K562 (cell line): ENCODE measurements around the gene TMA16. TPM values are rescaled to one million over a fixed set of nuclear protein-coding genes. Genes with fewer than 3 reads are reported as not detected.
A peak's percentile ranks its signal among the peaks of the same experiment; 100 is the strongest.

Experiments used
- ATAC-seq: fragments of 200-7000 bp; cut with Tn5 transposase; 3 replicates; pipeline ENCODE4 v1.9.1; 2020; ENCODE audit warnings: moderate library complexity
- BruUV-seq: library from RNA; stranded (reverse); fragments of 400-500 nt; replicated peaks from 2 replicates; lab custom pipeline; 2021; lab: Mats Ljungman, UMichigan
- CTCF ChIA-PET: fragments of 300-600 bp; formaldehyde crosslinking; extraction: SDS; loops from one replicate; lab custom pipeline; 2021; ENCODE audit warnings: low intra/inter-chr PET ratio; lab: Yijun Ruan, JAX
- POLR2A ChIA-PET: fragments of 300-600, 350-650 bp; sonication (Branson Sonifier 250); formaldehyde crosslinking; extraction: SDS; loops from one replicate; lab custom pipeline; 2021; ENCODE audit warnings: antibody characterized with exemption, inconsistent platforms; lab: Yijun Ruan, JAX
- DNase-seq, 4 experiments: peaks; one replicate each; pipeline versions ENCODE4 v3.0.0 to v3.0.0-alpha.2; 2011 to 2018; ENCODE audit warnings: low spot score in 3 of 4, mixed read lengths in 3 of 4; ENCODE audit errors: extremely low read depth in 1 of 4
- FAIRE-seq: peaks from 2 replicates; lab custom pipeline; 2011; peaks lifted over from hg19 to GRCh38; lab: Jason Lieb, UNC
- H2AFZ ChIP-seq: 2 replicates; pipeline ENCODE4 v1.6.0; 2011; ENCODE audit warnings: low read depth, low read length, control low read depth, inconsistent platforms
- H3K27ac ChIP-seq: fragments of 200-600 bp; 3 replicates; pipeline ENCODE4 v1.8.0; 2011; ENCODE audit warnings: low read depth, mild to moderate bottlenecking, control low read depth, inconsistent platforms, low read length, moderate library complexity, mixed read lengths; ENCODE audit errors: extremely low read depth
- H3K27me3 ChIP-seq, 2 experiments: fragments of 300-600 bp in 1 of 2; 2 replicates in 1 of 2; 3 replicates in 1 of 2; pipeline versions ENCODE4 v1.6.0 to v1.8.0; 2011; ENCODE audit warnings: inconsistent platforms in 2 of 2, low read length in 2 of 2, mild to moderate bottlenecking in 1 of 2, mixed read lengths in 1 of 2, moderate library complexity in 1 of 2; ENCODE audit not compliant: control insufficient read depth in 2 of 2, insufficient read depth in 2 of 2
- H3K36me3 ChIP-seq: fragments of 300-600 bp; 3 replicates; pipeline ENCODE4 v1.8.0; 2011; ENCODE audit warnings: mild to moderate bottlenecking, low read length, inconsistent platforms; ENCODE audit not compliant: control insufficient read depth, insufficient read depth
- H3K4me1 ChIP-seq, 2 experiments: fragments of 200-600 bp in 1 of 2; replicated peaks in 1 of 2; 2 replicates in 1 of 2; 3 replicates in 1 of 2; pipeline versions ENCODE4 v1.5.1 to v1.8.0; 2011; ENCODE audit warnings: inconsistent platforms in 2 of 2, low read length in 2 of 2, mild to moderate bottlenecking in 1 of 2, mixed read lengths in 1 of 2, moderate library complexity in 1 of 2; ENCODE audit not compliant: control insufficient read depth in 2 of 2, insufficient read depth in 2 of 2
- H3K4me2 ChIP-seq: 2 replicates; pipeline ENCODE4 v1.6.1; 2011; ENCODE audit warnings: low read length, control low read depth, inconsistent platforms, mixed read lengths; ENCODE audit not compliant: insufficient read depth
- H3K4me3 ChIP-seq: fragments of 200-600 bp; sonication (generic), shearing (Covaris generic); 2 replicates; pipeline ENCODE4 v1.5.1; 2016; ENCODE audit warnings: control low read depth, inconsistent platforms
- H3K79me2 ChIP-seq: fragments of 200-600 bp; 3 replicates; pipeline ENCODE4 v1.8.0; 2011; ENCODE audit warnings: low read length, inconsistent platforms; ENCODE audit not compliant: control insufficient read depth, insufficient read depth
- H3K9ac ChIP-seq, 2 experiments: 2 replicates each; pipeline versions ENCODE4 v1.6.0 to v1.6.1; 2011; ENCODE audit warnings: low read depth in 2 of 2, low read length in 2 of 2, control low read depth in 1 of 2, inconsistent platforms in 1 of 2, mild to moderate bottlenecking in 1 of 2, mixed read lengths in 1 of 2; ENCODE audit not compliant: insufficient read depth in 1 of 2
- H3K9me1 ChIP-seq: one replicate; pipeline ENCODE4 v1.6.0; 2011; ENCODE audit warnings: inconsistent platforms, mild to moderate bottlenecking, low read length, moderate library complexity; ENCODE audit not compliant: control insufficient read depth, insufficient read depth
- H3K9me3 ChIP-seq: replicated peaks from 2 replicates; pipeline ENCODE4 v1.5.1; 2011; ENCODE audit warnings: low read depth, low read length, inconsistent platforms; ENCODE audit not compliant: control insufficient read depth, insufficient read depth
- H4K20me1 ChIP-seq: replicated peaks from 2 replicates; pipeline ENCODE4 v1.6.1; 2011; ENCODE audit warnings: low read length, inconsistent platforms, mixed read lengths; ENCODE audit not compliant: control insufficient read depth, insufficient read depth
- CEBPB ChIP-seq: fragments of 450-650 bp; IDR thresholded peaks from 2 replicates; pipeline ENCODE4 v1.6.1; 2016; ENCODE audit warnings: missing genetic modification characterization, missing compliant biosample characterization
- CEBPG ChIP-seq, 3 experiments: fragments of 200-800 bp in 1 of 3; sonication (Bioruptor generic) in 1 of 3; sonication (generic) in 1 of 3; formaldehyde crosslinking in 1 of 3; IDR thresholded peaks in 2 of 3; conservative IDR thresholded peaks in 1 of 3; 2 replicates each; pipeline versions ENCODE4 v1.6.1 to v1.8.0; 2016 to 2022; ENCODE audit warnings: missing compliant biosample characterization in 2 of 3, missing genetic modification characterization in 2 of 3, mild to moderate bottlenecking in 1 of 3, missing genetic modification reagents in 1 of 3
- CREB3 ChIP-seq: fragments of 450-650 bp; conservative IDR thresholded peaks from 2 replicates; pipeline ENCODE4 v1.6.1; 2016; ENCODE audit warnings: missing genetic modification characterization, low read depth, mild to moderate bottlenecking, missing compliant biosample characterization, moderate library complexity
- IRF9 ChIP-seq: fragments of 450-650 bp; IDR thresholded peaks from 2 replicates; pipeline ENCODE4 v1.6.1; 2016; ENCODE audit warnings: missing biosample characterization, missing genetic modification characterization
- MYBL2 ChIP-seq, 2 experiments: fragments of 450-650 bp in 1 of 2; sonication (generic) in 1 of 2; formaldehyde crosslinking in 1 of 2; IDR thresholded peaks; 2 replicates each; pipeline versions ENCODE4 v1.6.1 to v1.8.1; 2017 to 2022; ENCODE audit warnings: borderline replicate concordance in 1 of 2, inconsistent platforms in 1 of 2, low read depth in 1 of 2, mild to moderate bottlenecking in 1 of 2, missing genetic modification reagents in 1 of 2, moderate library complexity in 1 of 2
- ZNF518B ChIP-seq: fragments of 250-450 bp; sonication (Bioruptor Pico); IDR thresholded peaks from 2 replicates; pipeline ENCODE4 v1.5.0; 2021; ENCODE audit warnings: mild to moderate bottlenecking, moderate library complexity
- ZNF780A ChIP-seq: fragments of 250-450 bp; sonication (Bioruptor Pico); IDR thresholded peaks from 2 replicates; pipeline ENCODE4 v1.5.0; 2021; ENCODE audit warnings: mild to moderate bottlenecking
- WGBS: fragments of 100-300 bp; shearing (Covaris generic); methylation state at CpG from one replicate; pipeline ENCODE4 v1.1.6; 2016; ENCODE audit warnings: low coverage, mixed read lengths; ENCODE audit not compliant: insufficient coverage; ENCODE audit errors: missing lambda C conversion rate; 5-methylcytosine and 5-hydroxymethylcytosine counted together
- in situ Hi-C: fragments of 300-500 bp; cut with MboI; formaldehyde crosslinking; loops from 4 replicates; pipeline ENCODE4 v1.15.0; 2018; ENCODE audit warnings: inconsistent platforms, mixed read lengths
- intact Hi-C: fragments of 100-400 bp; cut with micrococcal nuclease; formaldehyde crosslinking; loops from 2 replicates; pipeline ENCODE4 v1.14.2; 2022
- polyA plus RNA-seq, 8 experiments: library from polyadenylated mRNA; depleted of rRNA in 4 of 8; stranded (reverse) in 5 of 8; unstranded in 3 of 8; fragments of >200 nt; fragmentation: Nextera tagmentation in 2 of 8; fragmentation: Illumina TruSeq in 1 of 8; extraction: Ambion mirVana in 2 of 8; extraction: Trizol in 1 of 8; gene quantifications; 2 replicates each; pipeline versions ENCODE4 v1.2.1 to v1.2.3, GENCODE V29; 2011 to 2014; ENCODE audit warnings: inconsistent platforms in 1 of 8, missing spikeins in 1 of 8
- total RNA-seq, 7 experiments: library from RNA; depleted of rRNA in 6 of 7; stranded (reverse); fragments of >200 nt in 6 of 7; fragmentation: Illumina TruSeq in 2 of 7; extraction: Trizol in 2 of 7; gene quantifications; 2 replicates each; pipeline versions ENCODE4 v1.2.1 to v1.2.3, GENCODE V29; 2011 to 2021; ENCODE audit warnings: low replicate concordance in 1 of 7

TMA16 gene
- total and polyA plus RNA-seq, 9 of the 15 experiments (the other 6 are each of a cell fraction or from before 2014, with no cell fraction given): 27.7 to 74.8 (median 66.6) TPM

- POLR2A ChIA-PET: no interaction called here
- peaks cover 0 to 6% of the 10 kb centered on the region in 2 experiments; a peak in 2 of 5 replicates for H3K27me3 ChIP-seq
- 1% methylated on average over 4 of the region's 4 CpGs for WGBS
- H3K4me2 ChIP-seq: no peak overlapping the region
- FAIRE-seq (no peak), ATAC-seq (no peak)
- in situ Hi-C loops: no loop called here
- no peaks in the 10 kb centered on the region for H3K79me2 ChIP-seq
- no peak overlapping the region for H3K27ac ChIP-seq
- BruUV-seq: no TSS peak
- TF ChIP-seq ZNF518B (CRISPR knock-in tag): no peak
- no peak for TF ChIP-seq ZNF780A (CRISPR knock-in tag)
- TF ChIP-seq CEBPB (tag): peak; percentile 95
- TF ChIP-seq CREB3 (tag): no peak
- peak; percentile 82 for TF ChIP-seq IRF9
- no peak for TF ChIP-seq MYBL2 (IDR thresholded peaks at IDR 0.05; ENCODE audit: low read depth)
- TF ChIP-seq MYBL2 (CRISPR knock-in tag; IDR thresholded peaks at IDR 0.05; ENCODE audit: borderline replicate concordance): no peak
- TF ChIP-seq CEBPG (CRISPR knock-in tag; IDR thresholded peaks at IDR 0.05): peak; percentile 49
- TF ChIP-seq CEBPG (tag; conservative IDR thresholded peaks at IDR 0.05 in 1 of 2, IDR thresholded peaks at IDR 0.05 in 1 of 2): peak; percentile 68 to 97
- TF ChIP-seq, all 486 proteins: peak for 3
- Histone ChIP-seq H3K9me1 (no peaks in the 10 kb centered on the region), H3K4me1 (no peaks in the 10 kb centered on the region), H3K9me3 (no peaks in the 10 kb centered on the region), H3K36me3 (no peaks in the 10 kb centered on the region), H2AFZ (no peak overlapping the region), H4K20me1 (no peaks in the 10 kb centered on the region), H3K4me3 (no peak overlapping the region), H3K9ac (no peak overlapping the region)
- no peak for DNase-seq
- intact Hi-C loops: no loop called here
- CTCF ChIA-PET: no interaction called here
Measured at GRCh38 chr4:163467082-163467770, 27.3 kb upstream of the TMA16 start.
